ENCODE measurements around the gene ARAF. TPM values are rescaled to one million over a fixed set of nuclear protein-coding genes. Genes with fewer than 3 reads are reported as not detected.
"Not testable (repeated sequence)": the region's sequence is repeated elsewhere in the genome, so short reads cannot be mapped to it uniquely, and the experiment has no call there.

ARAF gene
- polyA plus RNA-seq, 3 donors = 49.6 to 62.6 (median 56.5) TPM

DNA sequence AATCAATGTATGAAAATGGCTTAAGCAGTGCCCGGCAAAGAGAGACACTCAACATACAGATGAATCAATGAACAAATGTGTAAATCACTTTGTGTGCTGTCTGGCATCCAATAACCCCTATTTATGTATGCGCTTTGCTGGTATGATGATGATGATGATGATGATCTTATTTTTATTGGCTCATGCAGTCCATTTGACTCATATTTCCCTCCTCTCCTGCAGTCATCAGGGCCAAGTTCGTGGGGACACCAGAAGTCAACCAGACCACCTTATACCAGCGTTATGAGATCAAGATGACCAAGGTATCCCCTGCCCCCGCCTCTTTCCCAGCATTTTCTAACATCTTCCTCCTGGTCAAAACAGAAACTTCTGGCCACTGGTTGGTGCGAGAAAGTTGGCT lies 23.7 kb downstream of the ARAF start:
- no peak for DNase-seq (ENCODE audit: low read depth in 3 of 3, low spot score in 2 of 3)

DNA sequence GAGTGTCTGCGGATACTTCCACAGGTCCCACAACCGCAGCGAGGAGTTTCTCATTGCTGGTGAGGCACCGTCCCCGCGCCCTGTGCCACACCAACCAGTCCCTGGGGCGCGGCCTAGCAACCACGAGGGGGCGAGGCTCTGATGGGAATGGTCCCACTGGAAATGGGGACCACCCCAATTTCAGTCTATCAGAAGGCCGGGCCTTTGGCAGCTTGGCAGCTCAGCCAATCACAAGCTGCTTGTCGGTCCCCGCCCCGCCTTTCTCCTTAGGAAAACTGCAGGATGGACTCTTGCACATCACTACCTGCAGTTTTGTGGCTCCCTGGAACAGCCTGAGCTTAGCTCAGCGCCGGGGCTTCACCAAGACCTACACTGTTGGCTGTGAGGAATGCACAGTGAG lies 24.3 kb downstream of the ARAF start:
- no peak for DNase-seq (ENCODE audit: low read depth in 3 of 3, low spot score in 2 of 3)

DNA sequence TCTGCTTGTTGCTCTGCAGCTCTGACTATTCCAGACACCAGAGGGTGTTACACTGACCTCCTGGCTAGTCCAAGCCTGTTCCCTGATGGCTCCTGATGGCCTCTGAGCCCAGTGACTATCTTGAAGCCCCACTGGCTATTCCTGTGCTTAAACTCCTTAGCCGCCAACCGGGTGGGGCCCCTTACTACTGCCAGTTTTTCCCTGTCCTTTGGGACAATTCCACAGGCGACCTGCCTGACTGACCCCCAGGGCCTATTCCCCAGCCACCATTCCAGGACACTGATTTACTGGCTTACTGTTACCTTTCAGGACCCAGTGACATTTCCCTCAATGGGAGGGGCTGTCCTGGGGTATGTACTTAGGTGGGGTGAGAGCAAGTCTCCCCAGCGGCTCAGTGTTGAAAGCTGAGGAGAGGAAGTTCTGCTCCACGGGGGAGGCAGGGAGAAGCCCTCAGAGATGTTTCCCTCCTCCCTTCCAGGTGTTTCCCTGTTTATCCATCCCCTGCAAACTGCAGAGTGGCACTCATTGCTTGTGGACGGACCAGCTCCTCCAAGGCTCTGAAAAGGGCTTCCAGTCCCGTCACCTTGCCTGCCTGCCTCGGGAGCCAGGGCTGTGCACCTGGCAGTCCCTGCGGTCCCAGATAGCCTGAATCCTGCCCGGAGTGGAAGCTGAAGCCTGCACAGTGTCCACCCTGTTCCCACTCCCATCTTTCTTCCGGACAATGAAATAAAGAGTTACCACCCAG lies 25.2 kb downstream of the ARAF start:
- DNase-seq (ENCODE audit: low read depth in 3 of 3, low spot score in 2 of 3) = no peak

DNA sequence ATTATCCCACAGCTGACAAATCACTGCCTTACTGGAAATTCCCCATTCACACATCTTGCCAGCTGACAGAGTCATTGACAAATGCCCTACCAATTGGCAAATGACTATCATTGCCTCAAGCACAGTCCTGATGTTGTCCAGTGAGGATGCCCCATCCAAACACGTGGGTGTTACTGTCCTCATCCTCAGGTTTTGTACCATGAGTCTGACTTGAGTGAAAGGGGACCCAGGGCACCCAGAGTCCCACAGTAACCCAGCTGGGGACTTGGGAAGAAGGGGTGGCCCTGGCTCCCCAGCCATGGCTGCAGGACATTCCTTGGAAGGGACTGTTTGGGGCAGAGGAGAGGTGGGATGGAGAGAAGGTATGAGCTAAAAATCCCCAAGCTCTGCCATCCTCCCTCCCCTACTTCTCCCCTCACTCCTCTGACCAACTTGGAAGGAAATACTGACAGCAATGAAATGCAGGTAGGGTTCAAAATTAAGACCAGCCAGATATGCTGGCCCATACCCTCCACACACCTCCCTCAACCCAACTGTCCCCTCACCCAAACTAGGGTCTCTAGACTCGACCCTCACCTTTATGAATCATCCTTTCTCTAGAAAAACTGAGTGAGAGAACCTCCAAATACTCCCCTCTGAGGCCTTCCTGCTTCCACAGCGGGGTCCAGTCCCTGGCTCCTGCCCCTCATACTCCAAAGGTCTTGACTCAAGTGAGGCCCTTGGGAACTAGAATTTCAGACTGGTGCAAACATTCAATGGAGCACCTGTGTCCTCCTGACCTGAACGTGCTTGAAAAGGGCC lies 26.3 kb downstream of the ARAF start:
- DNase-seq (ENCODE audit: low read depth in 3 of 3, low spot score in 2 of 3) = no peak

DNA sequence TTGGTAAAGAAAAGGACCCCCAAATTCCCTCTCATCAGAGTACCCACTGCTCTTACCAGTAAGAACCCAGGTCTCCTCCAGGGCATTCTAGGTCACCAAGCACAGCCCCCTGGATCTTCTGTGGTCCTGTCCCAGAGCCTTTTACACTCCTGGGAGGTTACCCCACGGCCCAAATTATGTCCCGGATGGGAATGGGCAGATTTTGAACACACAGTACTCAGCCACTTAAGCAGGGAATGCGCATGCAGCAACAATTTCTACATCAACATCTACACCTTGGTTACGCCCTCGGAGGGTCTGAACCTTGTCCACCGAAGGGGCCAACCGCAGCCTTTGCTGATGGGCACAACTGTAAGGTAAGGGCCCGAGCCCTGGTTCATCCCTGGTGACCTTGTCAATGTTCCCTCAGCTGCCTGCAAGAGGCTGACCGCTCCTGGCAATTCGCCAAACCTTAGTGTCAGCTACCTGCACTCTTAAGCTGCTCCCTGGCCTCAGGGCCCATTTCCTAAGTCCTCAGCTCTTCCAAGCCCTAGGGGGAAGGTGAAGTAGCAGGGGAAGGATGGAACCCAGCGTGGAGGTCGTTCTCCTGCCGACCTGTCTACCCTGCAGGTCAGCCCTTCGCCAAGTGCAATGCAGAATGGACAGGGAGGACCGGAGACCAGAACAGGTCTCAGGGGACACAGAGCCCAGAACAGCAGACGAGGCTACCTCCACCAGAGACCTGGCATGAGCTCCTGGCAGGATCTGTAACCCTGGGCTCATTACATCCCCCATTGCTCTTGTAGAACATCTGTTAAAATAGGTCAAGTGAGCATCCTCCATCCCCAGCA lies 27.1 kb downstream of the ARAF start:
- DNase-seq (ENCODE audit: low read depth in 3 of 3, low spot score in 2 of 3) = no peak

DNA sequence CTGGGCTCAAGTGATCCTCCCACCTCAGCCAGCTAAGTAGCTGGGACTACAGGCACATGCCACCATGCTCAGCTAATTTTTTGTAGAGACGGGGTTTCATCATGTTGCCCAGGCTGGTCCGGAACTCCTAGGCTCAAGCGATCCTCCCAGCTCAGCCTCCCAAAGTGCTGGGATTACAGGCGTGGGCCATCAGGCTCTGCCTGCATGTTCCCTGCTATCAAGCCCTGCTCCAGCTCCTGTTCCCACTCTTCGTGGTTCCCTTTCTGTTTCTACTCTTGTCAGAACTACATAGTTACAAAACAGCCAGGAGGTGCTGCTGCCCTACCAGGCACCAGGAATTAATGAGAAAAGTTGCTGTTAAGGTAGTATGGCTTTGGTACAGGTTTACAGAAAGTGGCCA lies 30.0 kb downstream of the ARAF start:
- DNase-seq (ENCODE audit: low read depth in 3 of 3, low spot score in 2 of 3) = no peak

DNA sequence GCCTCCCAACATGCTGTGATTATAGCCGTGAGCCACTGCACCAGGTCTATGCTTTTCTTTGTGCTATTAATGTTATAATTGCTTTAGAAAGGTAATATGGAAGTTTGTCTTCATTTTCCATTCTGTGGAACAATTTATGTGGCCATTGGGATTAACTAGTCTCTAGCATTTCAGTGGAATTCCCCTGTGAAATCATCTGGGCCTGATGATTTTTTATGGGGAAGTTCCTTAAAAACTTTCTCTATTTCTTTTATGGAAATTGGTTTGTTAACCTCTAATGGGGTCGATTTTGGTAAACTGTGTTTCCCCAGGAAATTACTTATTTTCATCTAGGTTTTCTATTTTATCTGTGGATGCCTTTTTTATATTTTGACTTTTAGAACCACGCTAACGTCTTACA lies 32.5 kb downstream of the ARAF start:
- no peak for DNase-seq (ENCODE audit: low read depth in 3 of 3, low spot score in 2 of 3)

DNA sequence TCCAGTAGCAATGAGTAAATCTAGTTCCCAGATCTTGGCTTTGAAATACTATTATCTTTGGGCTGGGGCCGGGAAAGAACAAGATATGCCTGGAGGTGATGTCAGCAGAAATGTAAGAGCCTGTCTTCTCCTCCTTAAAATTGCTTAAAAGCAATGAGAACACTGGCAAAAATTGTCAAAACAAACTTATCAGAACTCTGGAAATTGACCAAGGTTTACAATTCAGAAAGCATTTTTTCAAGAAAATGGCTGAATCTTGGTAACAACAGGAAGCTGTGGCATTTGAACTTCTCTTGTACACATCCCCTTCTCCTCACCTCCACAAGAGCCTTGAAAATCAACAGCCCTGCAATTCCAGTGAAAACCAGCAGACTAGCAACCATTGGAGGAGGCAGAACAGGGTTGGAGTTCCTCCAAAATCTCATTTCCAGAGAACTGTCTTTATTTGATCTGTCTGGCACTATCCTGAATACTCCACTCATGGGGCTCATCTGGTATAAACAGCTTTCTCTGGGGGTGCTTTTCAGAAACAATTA lies 34.8 kb downstream of the ARAF start:
- DNase-seq (ENCODE audit: low read depth in 3 of 3, low spot score in 2 of 3) = no peak

DNA sequence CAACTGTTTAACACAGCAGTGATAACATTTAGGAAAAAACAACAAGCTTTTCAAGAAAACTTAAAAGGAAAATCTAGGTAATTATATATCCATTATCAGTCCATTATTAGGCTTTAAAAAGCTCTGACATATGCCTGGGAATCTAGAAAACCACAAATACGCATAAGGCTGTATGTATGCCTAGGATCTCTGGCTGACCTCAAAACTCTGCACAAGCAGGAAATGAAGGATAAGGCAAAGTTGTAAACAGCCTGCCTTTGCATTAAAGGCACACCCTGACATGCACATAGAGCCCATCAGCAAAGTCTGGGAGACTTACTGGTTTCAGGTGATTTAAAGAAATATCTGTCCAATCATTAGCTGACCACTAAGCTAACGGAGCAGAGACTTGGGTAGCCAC lies 35.3 kb downstream of the ARAF start:
- DNase-seq (ENCODE audit: low read depth in 3 of 3, low spot score in 2 of 3) = no peak

DNA sequence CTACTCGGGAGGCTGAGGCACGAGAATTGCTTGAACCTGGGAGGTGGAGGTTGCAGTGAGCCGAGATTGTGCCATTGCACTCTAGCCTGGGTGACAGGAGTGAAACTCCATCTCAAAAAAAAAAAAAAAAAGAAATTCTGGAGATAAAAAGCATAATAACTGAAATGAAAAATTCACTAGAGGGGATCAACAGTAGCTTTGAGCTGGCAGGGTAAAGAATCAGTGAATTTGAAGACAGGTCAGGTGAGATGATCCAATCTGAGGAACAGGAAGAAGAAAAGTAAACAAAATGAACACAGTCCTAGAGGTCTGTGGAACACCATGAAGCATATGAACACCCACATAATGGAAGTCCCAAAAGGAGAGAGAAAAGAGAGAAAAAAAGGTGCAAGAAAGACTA lies 36.2 kb downstream of the ARAF start:
- no peak for DNase-seq (ENCODE audit: low read depth in 3 of 3, low spot score in 2 of 3)

DNA sequence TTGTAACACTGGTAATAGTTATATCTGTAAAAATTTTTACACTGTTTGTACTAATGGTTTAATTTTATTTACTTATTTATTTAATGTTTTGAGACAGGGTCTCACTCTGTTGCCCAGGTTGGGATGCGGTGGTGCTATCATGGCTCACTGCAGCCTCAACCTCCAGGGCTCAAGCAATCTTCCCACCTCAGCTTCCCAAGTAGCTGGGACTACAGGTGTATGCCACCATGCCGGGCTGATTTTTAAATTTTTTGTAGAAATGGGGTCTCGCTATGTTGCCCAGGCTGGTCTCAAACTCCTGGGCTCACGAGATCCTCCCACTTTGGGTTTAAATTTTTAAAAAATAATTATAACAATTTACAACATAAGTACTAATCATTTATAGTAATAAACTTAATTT lies 42.1 kb downstream of the ARAF start:
- not testable (repeated sequence) for DNase-seq (ENCODE audit: low read depth in 3 of 3, low spot score in 2 of 3)

DNA sequence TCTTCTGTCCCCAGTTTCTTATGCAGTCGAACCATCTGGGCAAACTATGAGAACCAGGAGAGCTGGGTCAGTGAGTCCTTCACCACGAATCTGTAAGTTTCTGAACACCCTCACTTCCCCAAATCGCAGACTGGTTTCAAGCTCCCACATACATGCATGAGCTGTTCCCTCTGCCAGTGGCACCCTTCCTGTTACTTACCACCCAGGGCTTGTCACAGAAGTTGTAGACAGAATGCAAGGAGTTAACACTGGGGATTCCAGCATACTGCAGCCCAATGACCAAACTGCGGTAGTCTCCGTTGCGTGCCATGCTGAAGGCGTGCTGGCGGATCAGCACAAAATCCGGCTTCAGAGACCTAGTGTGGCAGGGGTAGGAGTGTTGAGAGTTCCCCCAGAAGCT lies 44.0 kb downstream of the ARAF start:
- DNase-seq (ENCODE audit: low read depth in 3 of 3, low spot score in 2 of 3) = no peak

DNA sequence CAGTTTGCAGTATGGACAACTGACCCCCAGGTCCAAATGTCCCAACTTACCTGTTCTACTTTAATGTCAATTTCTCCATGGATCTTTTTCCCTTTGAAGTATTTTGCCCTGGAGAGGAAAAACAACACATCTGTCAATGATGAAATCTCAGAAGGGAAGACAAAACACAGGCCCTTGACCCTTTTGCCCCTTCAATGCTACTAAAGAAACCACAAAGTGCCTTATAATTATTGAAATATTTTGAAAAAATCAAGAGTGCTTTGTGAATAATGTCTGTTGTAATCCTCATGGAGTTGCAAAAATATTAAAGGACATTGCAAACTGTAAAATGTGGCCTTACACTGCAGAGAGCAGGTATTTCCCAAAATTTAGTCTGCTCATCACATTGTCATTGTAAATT lies 46.1 kb downstream of the ARAF start:
- no peak for DNase-seq (ENCODE audit: low read depth in 3 of 3, low spot score in 2 of 3)

DNA sequence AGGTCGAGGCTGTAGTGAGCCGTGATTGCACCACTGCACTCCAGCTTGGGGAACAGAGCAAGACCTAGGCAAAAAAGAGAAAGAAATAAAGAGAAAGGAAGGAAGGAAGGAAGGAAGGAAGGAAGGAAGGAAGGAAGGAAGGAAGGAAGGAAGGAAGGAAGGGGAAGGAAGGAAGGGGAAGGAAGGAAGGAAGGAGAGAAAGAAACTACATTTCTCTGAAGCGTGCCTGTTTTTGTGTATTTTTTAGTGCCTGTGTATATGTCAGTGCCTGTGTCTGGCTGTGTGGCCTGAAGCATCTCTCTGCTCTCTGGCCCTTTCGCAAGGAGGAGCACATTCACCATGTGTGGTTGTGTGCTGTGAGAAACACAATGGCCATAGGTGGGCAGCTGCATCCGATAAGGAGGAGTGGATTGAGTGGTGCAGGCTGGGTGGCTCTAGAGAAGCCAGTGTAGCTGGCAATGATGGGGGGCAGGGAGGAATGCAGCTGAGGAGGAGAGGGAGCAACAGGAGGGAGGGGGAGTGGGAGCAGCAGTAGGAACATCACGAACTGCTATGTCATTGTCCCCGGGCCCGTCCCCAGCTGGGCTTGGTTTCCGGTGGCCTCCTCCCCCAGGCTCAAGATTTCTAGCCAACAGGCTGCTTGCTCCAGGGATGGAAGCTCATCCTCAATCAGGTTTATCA lies 47.3 kb downstream of the ARAF start:
- no peak for DNase-seq (ENCODE audit: low read depth in 3 of 3, low spot score in 2 of 3)

DNA sequence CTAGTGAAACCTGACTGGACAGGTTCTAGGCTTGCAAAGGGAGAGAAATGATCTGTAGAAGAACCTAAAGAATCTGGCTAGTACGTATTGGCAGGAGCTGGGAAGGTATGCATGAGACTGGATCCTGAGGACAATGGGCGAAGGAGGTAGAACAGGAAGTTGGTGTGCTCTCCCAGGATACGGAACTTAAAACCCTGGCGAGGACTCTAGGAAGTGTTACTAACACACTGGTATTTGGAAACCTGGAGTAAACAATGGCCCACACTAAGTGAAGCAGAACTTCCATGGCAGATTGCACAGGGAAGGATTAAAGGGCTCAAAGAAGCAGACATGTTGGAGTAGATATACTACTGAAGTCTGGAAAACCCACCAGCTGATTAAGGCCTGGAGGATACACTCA lies 49.5 kb downstream of the ARAF start:
- DNase-seq (ENCODE audit: low read depth in 3 of 3, low spot score in 2 of 3) = no peak

DNA sequence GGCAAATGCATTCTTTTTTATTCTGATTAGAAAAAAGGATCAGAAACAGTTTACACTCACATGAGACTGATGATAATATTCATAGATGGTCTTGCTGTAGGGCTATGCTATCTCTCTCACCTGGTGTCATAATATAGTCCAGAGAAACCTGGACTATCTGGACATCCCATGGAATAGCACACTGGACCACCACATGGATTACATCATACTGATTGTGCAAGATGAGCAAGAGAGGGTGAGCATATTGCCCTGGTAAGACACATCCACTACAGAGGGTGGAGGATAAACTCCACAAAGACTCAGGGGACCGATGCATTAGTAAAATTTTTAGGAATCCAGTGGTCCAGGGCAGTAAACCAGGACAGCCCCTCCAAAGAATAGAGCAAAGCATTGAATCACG lies 50.5 kb downstream of the ARAF start:
- no peak for DNase-seq (ENCODE audit: low read depth in 3 of 3, low spot score in 2 of 3)

DNA sequence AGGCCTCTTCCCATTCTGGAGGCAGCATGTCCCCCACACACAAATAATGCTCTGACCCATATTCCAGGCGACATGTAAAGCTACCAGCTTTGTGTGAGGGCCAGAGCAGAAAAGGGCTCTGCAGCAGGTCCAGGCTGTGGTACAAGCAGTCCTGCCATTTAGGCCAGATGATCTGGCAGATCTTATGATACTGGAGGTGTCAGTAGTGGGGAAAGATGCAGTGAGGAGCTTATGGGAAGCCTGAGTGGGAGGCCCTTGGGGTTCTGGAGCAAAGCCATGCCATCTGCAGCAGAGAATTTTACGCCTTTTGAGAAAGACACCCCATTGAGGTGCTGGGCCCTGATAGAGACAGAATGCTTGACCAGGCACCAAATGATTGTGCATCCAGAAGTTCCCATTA lies 50.9 kb downstream of the ARAF start:
- DNase-seq (ENCODE audit: low read depth in 3 of 3, low spot score in 2 of 3) = no peak

DNA sequence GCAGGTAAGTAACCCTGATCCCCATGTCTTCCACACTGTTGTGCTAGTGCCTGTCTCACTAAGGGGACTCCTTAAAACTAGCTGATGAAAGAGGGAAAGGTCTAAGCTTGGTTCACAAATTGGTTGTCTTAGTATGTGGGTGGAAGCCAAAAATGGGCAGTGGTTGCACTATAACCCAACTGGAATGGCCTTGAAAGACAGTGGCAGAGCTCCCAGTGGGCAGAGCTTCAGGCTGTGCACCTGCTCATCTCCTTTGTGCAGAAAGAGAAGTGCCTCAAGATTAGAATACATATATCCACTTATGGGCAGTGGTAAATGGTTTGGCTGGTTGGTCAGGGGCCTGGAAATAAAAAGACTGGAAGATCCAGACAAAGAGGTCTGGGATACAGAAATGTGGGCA lies 51.4 kb downstream of the ARAF start:
- no peak for DNase-seq (ENCODE audit: low read depth in 3 of 3, low spot score in 2 of 3)

DNA sequence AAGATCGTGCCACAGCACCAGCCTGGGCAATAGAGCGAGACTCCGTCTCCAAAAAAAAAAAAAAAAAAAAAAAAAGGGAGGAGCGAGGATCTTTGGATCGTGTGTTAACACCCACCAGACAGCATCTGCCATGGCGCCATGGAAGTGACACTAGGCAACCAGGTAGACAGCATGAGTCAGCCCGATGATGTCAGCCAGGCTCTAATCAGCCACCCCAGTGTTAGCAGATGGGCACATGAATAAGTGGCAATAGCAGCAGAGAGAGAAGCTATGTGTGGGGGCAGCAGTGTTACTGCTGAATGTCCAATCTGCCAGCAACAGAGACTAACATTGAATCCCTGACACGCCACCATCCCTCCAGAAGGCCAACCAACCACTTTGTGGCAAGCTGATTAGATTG lies 52.1 kb downstream of the ARAF start:
- no peak for DNase-seq (ENCODE audit: low read depth in 3 of 3, low spot score in 2 of 3)

DNA sequence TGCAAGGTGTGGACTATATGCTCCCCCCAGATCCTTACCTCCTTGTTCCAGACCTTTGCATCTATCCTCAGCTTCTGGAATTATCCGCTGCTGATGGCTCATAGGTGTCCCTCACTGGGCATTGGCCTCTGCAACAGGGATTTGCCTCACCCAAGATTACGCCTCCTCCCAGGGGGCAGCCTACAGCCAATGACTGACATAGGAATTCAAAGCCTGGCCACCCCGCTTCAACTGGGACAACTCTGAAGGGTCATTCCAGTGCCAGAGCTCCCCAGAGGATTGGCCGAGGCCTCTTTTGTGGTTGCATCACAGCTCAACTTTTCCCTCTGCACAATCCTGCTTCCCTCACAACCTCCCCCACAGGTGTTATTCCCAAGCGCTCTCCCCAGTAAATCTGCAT lies 53.6 kb downstream of the ARAF start:
- DNase-seq (ENCODE audit: low read depth in 3 of 3, low spot score in 2 of 3) = no peak
